Activated naive CD8-positive, alpha-beta T cell treated with anti-CD3 and anti-CD28 coated beads, Interleukin-2, amount 50 U/mL, for 16 hours (primary cell): ENCODE measurements around the gene SRSF3.
"Not testable (repeated sequence)": the region's sequence is repeated elsewhere in the genome, so short reads cannot be mapped to it uniquely, and the experiment has no call there.

Experiments used
- DNase-seq: peaks from one replicate; pipeline ENCODE4 v3.0.0-alpha.2; 2020; ENCODE audit warnings: low read depth, low spot score

The SRSF3 gene

DNA sequence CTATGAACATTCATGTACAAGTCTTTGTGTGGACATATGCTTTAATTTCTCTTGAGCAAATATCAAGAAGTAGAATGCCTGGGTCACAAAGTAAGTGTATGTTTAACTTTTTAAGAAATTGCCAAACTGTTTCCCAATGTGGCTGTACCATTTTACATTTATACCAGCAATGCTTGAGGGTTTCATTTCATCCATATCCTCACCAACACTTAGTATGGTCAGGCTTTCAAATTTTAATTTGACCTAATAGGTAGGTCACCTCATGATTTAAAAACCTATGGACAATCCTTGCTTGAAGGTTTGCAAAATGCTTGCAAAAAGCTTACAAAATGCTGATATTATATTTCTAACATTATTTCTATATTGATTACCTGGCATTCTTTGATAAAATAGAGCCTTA is 19.5 kb upstream of the SRSF3 start:
- no peak for DNase-seq

DNA sequence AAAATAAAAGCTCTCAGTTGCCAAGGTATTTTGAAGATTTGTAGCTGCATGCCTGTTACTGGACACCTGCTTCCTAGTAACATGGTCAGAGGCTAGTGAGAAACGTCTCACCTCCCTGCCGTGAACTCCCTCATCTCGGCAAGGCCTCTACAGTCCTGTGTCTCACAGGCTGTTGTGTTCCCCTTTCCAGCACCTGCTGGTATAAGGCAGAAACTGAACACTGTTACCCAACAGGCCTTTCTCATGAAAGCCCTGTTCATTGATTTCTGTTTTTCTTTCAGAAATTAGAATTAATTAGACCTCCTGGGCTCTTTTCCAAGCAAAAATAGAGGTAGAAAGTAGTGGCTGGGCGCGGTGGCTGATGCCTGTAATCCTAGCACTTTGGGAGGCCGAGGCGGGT is 17.6 kb upstream of the SRSF3 start:
- DNase-seq = no peak

- no peak for DNase-seq
Observed at GRCh38 chr6:36577301-36577700, 16.9 kb upstream of the SRSF3 start.

DNA sequence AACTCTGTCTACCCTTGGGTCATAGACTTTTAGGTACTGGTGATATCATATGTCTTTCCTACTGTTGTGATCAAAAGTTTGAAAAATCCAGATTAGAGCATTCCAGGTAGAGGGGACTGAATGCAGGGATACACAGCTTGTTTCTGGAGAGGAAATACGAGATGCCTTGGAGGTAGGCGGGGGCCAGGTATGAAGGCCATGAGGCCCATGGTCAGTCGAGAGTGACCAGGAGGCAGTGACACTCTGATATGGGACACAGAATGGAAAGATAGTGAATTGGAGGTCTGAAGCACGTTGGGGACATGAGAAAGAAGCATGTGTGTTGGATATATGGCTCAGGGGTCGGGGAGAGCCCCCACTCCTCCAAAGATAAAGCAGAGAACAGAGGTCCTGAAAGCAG is 16.1 kb upstream of the SRSF3 start:
- DNase-seq = no peak

GRCh38 chr6:36578431-36578830 is 15.7 kb upstream of the SRSF3 start:
- no peak for DNase-seq

- no peak for DNase-seq
Observed at GRCh38 chr6:36580184-36580526, 14.0 kb upstream of the SRSF3 start.

GRCh38 chr6:36581716-36582115 is 12.4 kb upstream of the SRSF3 start:
- no peak for DNase-seq

GRCh38 chr6:36586606-36587005 is 7.6 kb upstream of the SRSF3 start:
- no peak for DNase-seq

DNA sequence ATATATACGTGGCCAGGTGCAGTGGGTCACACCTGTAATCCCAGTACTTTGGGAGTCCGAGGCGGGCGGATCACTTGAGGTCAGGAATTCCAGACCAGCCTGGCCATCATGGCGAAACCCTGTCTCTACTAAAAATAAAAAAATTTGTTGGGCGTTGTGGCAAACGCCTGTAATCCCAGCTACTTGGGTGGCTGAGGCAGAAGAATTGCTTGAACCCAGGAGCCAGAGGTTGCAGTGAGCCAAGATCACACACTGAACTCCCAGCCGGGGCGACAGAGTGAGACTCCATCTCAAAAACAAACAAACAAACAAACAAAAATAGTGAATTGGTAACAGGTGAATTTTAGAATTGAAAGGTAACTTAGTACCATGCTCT is 5.1 kb upstream of the SRSF3 start:
- not testable (repeated sequence) for DNase-seq

DNA sequence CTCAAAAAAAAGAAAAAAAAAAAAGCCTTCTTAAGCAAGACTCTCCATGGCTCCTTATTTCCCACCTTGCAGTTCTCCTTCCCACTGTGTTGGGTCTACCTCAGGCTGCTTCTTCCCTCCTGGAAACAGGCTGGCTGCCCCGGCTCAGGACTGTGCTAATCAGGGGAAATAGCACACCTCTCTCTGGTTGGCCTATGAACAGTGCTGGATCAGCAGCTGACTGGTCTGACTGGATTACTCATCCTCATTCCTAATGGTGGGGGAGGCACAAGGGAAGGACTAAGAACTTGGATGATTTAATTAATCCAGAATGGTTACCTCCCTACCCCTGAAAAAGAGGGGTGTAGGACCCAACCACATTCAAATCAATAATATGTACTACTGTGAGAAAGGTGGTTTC is 3.9 kb upstream of the SRSF3 start:
- DNase-seq = no peak

- DNase-seq = no peak
Observed at GRCh38 chr6:36592221-36592655, 1.9 kb upstream of the SRSF3 start.

GRCh38 chr6:36593569-36594028 is 563 bp upstream of the SRSF3 start:
- peak; percentile 21 for DNase-seq

GRCh38 chr6:36594816-36595643 is 868 bp downstream of the SRSF3 start:
- no peak for DNase-seq

DNA sequence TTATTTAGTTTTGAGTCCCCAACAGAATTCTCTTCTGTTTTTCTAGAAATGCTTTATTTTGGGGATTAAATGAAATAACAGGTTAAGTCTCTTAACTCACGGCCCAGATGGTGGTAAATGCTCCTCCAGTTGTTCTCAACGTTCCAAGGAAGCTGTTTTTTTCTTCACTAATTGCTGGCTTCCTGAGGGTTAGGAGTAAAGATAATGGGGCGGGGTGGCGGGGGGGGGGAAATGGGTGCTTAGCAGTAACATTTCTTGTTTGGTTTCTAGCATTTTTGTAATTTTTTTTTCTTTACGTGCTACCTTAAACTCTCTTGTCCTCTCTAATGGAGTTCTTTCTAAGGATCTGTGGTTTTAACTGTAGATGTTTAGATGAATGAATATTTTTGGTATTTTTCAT is 2.2 kb downstream of the SRSF3 start:
- no peak for DNase-seq

DNA sequence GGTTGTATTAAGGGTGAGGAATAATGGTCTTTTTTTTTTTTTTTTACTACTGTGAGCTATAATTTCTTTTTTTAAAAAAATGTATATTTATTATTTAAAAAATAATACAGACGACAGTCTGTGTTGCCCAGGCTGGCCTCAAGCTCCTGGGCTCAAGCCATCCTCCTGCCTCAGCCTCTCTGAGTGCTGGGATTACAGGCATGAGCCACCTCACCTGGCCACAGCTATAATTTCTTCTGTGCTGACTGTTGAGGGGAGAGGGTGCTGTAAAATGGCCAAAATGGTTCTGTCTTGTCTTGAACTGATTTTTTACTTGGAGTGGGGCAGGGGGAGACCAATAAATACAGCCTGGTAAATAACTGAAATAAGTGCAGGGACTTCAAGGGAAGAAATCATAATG is 3.6 kb downstream of the SRSF3 start:
- no peak for DNase-seq

GRCh38 chr6:36598326-36598725 is 4.2 kb downstream of the SRSF3 start:
- DNase-seq = no peak

- DNase-seq = no peak
Observed at GRCh38 chr6:36598739-36599318, 4.7 kb downstream of the SRSF3 start.

GRCh38 chr6:36599791-36600209 is 5.6 kb downstream of the SRSF3 start:
- DNase-seq = peak; percentile 29

- DNase-seq = no peak
Observed at GRCh38 chr6:36600564-36601146, 6.5 kb downstream of the SRSF3 start.

GRCh38 chr6:36601818-36602217 is 7.7 kb downstream of the SRSF3 start:
- DNase-seq = not testable (repeated sequence)

GRCh38 chr6:36603222-36604089 is 9.3 kb downstream of the SRSF3 start:
- no peak for DNase-seq
